GM23248 (cell line): Measurements from ENCODE around the gene MRPL32.

Source experiments
- EZH2 ChIP-seq: fragments of 200-600 bp; sonication (generic); IDR thresholded peaks from 2 replicates; pipeline ENCODE4 v1.6.1; 2018; ENCODE audit warnings: antibody characterized with exemption, mild to moderate bottlenecking; ENCODE audit not compliant: insufficient read depth, poor library complexity, severe bottlenecking
- EZH2phosphoT487 ChIP-seq: fragments of 200-600 bp; sonication (generic); IDR thresholded peaks from 2 replicates; pipeline ENCODE4 v1.6.1; 2018; ENCODE audit warnings: antibody characterized with exemption, moderate library complexity, mild to moderate bottlenecking, low read depth; ENCODE audit not compliant: insufficient read depth

- TF ChIP-seq EZH2, result no peak
- no peak for TF ChIP-seq EZH2phosphoT487
Measured at GRCh38 chr7:42902331-42902730, 29.8 kb upstream of the MRPL32 start.
